Measurements from ENCODE around the gene NUDT9. TPM values are rescaled to one million over a fixed set of nuclear protein-coding genes. Genes with fewer than 3 reads are reported as not detected.

Gene NUDT9
- polyA plus RNA-seq, 1 of the 3 experiments (the other 2 are of a cell fraction) = 21.8 TPM

GRCh38 chr4:87476934-87477333, 54.6 kb downstream of the NUDT9 start (continued):
- TF ChIP-seq RCOR1 (IDR thresholded peaks at IDR 0.05; ENCODE audit: low read length) (no peak), GATA2 (CRISPR knock-in tag; IDR thresholded peaks at IDR 0.05) (no peak), FOXJ3 (CRISPR knock-in tag; IDR thresholded peaks at IDR 0.05) (no peak), ELF1 (IDR thresholded peaks at IDR 0.05) (no peak), PBX3 (IDR thresholded peaks at IDR 0.05) (no peak)

- Histone ChIP-seq H3K27me3 (ENCODE audit: insufficient read depth) (no peaks in the 10 kb centered on the region), H3K4me3 (ENCODE audit: low read depth in 2 of 2, low read length in 1 of 2) (no peak overlapping the region), H3K9ac (no peak overlapping the region), H3F3A (replicated peaks; ENCODE audit: insufficient read depth) (no peaks in the 10 kb centered on the region), H3K9me2 (no peaks in the 10 kb centered on the region), H3K36me3 (replicated peaks in 1 of 2; ENCODE audit: control insufficient read depth in 1 of 2, insufficient read depth in 2 of 2, low read length in 1 of 2) (no peaks in the 10 kb centered on the region), H3K4me1 (ENCODE audit: control insufficient read depth in 1 of 2, insufficient read depth in 2 of 2, low read depth in 1 of 2, low read length in 1 of 2) (no peaks in the 10 kb centered on the region), H3K4me2 (no peak overlapping the region), H3K27ac (ENCODE audit: low read depth in 2 of 2, low read length in 1 of 2) (no peak overlapping the region), H4K20me1 (ENCODE audit: insufficient read depth) (no peaks in the 10 kb centered on the region), H3K79me2 (ENCODE audit: insufficient read depth) (no peaks in the 10 kb centered on the region), H3K9me3 (no peaks in the 10 kb centered on the region; the same call in 1 of the 2 replicates), H2AFZ (ENCODE audit: low read depth) (no peak overlapping the region)
- ChIA-PET CTCF (interaction anchor here (0.7 to 1.5 kb wide), 2 partner anchors 11 to 12 kb away, joined by 3 to 4 read pairs; no protein-coding TSS in a partner anchor), POLR2A (no interaction called here)
- 80% methylated on average over 1 of the region's 1 CpG for WGBS (ENCODE audit: low lambda C conversion rate)
- DNase-seq = no peak
- no peak for TF ChIP-seq RCOR1 (IDR thresholded peaks at IDR 0.05; ENCODE audit: low read length)
- no peak for TF ChIP-seq RFX5 (IDR thresholded peaks at IDR 0.05; ENCODE audit: low read length)
- no peak for TF ChIP-seq GABPA (IDR thresholded peaks at IDR 0.05; ENCODE audit: low read depth)
- TF ChIP-seq, protein P1, sequence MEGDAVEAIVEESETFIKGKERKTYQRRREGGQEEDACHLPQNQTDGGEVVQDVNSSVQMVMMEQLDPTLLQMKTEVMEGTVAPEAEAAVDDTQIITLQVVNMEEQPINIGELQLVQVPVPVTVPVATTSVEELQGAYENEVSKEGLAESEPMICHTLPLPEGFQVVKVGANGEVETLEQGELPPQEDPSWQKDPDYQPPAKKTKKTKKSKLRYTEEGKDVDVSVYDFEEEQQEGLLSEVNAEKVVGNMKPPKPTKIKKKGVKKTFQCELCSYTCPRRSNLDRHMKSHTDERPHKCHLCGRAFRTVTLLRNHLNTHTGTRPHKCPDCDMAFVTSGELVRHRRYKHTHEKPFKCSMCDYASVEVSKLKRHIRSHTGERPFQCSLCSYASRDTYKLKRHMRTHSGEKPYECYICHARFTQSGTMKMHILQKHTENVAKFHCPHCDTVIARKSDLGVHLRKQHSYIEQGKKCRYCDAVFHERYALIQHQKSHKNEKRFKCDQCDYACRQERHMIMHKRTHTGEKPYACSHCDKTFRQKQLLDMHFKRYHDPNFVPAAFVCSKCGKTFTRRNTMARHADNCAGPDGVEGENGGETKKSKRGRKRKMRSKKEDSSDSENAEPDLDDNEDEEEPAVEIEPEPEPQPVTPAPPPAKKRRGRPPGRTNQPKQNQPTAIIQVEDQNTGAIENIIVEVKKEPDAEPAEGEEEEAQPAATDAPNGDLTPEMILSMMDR (IDR thresholded peaks at IDR 0.05) = no peak
- no peak for TF ChIP-seq TCF12 (IDR thresholded peaks at IDR 0.05)
- TF ChIP-seq PBX3 (IDR thresholded peaks at IDR 0.05) = no peak
- TF ChIP-seq FOSL2 (IDR thresholded peaks at IDR 0.05; ENCODE audit: borderline replicate concordance, low read depth) = no peak
- TF ChIP-seq FOXM1 (IDR thresholded peaks at IDR 0.05; ENCODE audit: low read depth) = no peak
- TF ChIP-seq, protein P2, sequence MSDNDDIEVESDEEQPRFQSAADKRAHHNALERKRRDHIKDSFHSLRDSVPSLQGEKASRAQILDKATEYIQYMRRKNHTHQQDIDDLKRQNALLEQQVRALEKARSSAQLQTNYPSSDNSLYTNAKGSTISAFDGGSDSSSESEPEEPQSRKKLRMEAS (IDR thresholded peaks at IDR 0.05; ENCODE audit: low read depth) = no peak
- no peak for TF ChIP-seq RAD21 (IDR thresholded peaks at IDR 0.05; ENCODE audit: low read length)
- TF ChIP-seq RXRA (IDR thresholded peaks at IDR 0.05; ENCODE audit: borderline replicate concordance, low read depth) = no peak
- TF ChIP-seq EZH2phosphoT487 (IDR thresholded peaks at IDR 0.05; ENCODE audit: borderline replicate concordance, low read depth) = no peak
- TF ChIP-seq SIN3A (IDR thresholded peaks at IDR 0.05; ENCODE audit: borderline replicate concordance, low read depth, low read length) = no peak
- no peak for TF ChIP-seq IRF3 (IDR thresholded peaks at IDR 0.05; ENCODE audit: low read depth, low read length)
- TF ChIP-seq SMC3 (IDR thresholded peaks at IDR 0.05; ENCODE audit: low read depth, low read length) = no peak
- no peak for TF ChIP-seq ZBTB33 (IDR thresholded peaks at IDR 0.05; ENCODE audit: borderline replicate concordance, low read depth)
- TF ChIP-seq YY1 (IDR thresholded peaks at IDR 0.05; ENCODE audit: low read depth) = no peak
- TF ChIP-seq ELF1 (IDR thresholded peaks at IDR 0.05) = no peak
- no peak for TF ChIP-seq MEF2A (IDR thresholded peaks at IDR 0.05; ENCODE audit: borderline replicate concordance, low read depth)
- no peak for TF ChIP-seq USF2 (IDR thresholded peaks at IDR 0.05; ENCODE audit: borderline replicate concordance, low read depth, low read length)
Observed at GRCh38 chr4:87478732-87479250, 56.4 kb downstream of the NUDT9 start.

All from SK-N-SH (cell line).